ENCODE measurements around the gene BPIFB2.

Gene BPIFB2

GRCh38 chr20:33024243-33024560 is 16.7 kb downstream of the BPIFB2 start:
- DNase-seq (ENCODE audit: extremely low read depth, low read depth), result no peak
- TF ChIP-seq CTCF (IDR thresholded peaks at IDR 0.05; ENCODE audit: low read depth, low read length), result no peak

GRCh38 chr20:33024609-33025317 is 17.3 kb downstream of the BPIFB2 start:
- DNase-seq (ENCODE audit: extremely low read depth, low read depth), result no peak
- TF ChIP-seq CTCF (IDR thresholded peaks at IDR 0.05; ENCODE audit: low read depth, low read length), result no peak

GRCh38 chr20:33025318-33025876 is 17.9 kb downstream of the BPIFB2 start:
- TF ChIP-seq CTCF (IDR thresholded peaks at IDR 0.05; ENCODE audit: low read depth, low read length), result no peak
- DNase-seq (ENCODE audit: extremely low read depth, low read depth), result no peak

GRCh38 chr20:33026072-33026778 is 18.7 kb downstream of the BPIFB2 start:
- no peak for DNase-seq (ENCODE audit: extremely low read depth, low read depth)
- TF ChIP-seq CTCF (IDR thresholded peaks at IDR 0.05; ENCODE audit: low read depth, low read length), result no peak

- no peak for TF ChIP-seq CTCF (IDR thresholded peaks at IDR 0.05; ENCODE audit: low read depth, low read length)
- no peak for DNase-seq (ENCODE audit: extremely low read depth, low read depth)
Measured at GRCh38 chr20:33026779-33027759, 19.6 kb downstream of the BPIFB2 start.

- TF ChIP-seq CTCF (IDR thresholded peaks at IDR 0.05; ENCODE audit: low read depth, low read length), result no peak
- DNase-seq (ENCODE audit: extremely low read depth, low read depth), result no peak
Measured at GRCh38 chr20:33027769-33028751, 20.6 kb downstream of the BPIFB2 start.

Data from AG09319 (cell line).